ENCODE measurements around the gene NKG7.

Gene NKG7

DNA sequence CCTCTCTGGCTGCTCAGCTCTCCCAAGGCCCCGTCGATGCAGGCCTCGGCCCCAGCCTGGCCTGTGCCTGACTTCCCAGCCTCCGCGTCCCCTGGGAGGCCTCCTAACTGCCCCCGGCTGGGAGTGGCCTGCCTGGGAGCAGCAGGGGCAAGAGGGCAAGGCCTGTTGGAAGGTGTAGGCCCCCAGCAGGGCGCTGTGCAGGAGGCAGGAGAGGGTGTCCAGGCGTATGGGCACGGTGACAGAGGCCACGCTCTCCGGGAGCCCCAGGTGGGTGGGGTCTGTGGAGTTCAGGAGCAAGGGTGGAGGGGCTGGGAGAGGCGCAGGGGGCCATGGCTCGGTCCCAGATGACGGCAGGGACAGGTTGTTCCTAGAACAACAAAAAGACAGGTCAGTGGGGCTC, 16.7 kb upstream of the NKG7 start:
- DNase-seq: no peak

GRCh38 chr19:51387924-51388389, 15.5 kb upstream of the NKG7 start, which contains the start of gene LIM2:
Gene LIM2 (minus strand): TSS chr19:51387974. CDS start chr19:51387443, 531 bp downstream.
- no peak for DNase-seq

DNA sequence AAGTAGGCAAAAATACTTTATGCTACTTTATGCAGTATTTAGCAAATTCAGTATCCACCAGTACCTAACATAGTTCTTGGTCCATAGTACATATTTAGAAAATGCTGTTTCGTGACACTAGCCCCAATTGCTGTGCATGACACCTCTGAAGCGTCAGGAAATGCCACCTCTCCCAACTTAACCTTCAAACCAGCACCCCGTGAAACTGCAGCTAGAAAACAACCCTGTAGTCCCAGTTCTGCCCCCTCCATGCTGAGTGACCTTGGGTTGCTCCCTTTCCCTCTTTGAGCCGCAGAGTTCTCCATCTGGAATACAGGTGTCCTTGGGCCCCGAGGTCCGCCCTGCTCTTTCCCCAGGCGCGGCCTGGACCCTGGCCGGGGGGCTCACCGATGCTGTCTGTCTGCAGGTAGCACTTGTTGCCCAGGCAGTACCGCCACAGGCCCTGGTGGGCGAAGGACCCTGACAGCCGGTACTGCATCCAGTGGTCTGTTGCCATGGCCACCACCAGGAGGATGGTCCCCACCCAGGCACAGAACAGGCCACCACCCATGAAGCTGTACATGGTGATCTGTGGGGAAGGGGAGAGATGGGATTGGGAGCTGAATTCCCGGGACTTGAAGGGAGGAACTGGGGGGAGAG, 14.5 kb upstream of the NKG7 start:
- DNase-seq: no peak

- no peak for DNase-seq
These were observed 9.6 kb upstream of the NKG7 start for GRCh38 chr19:51382004-51382403.

- no peak for DNase-seq
These were observed 7.9 kb upstream of the NKG7 start for GRCh38 chr19:51380379-51380778.

- DNase-seq: no peak
These were observed 5.0 kb upstream of the NKG7 start for GRCh38 chr19:51377422-51377821.

DNA sequence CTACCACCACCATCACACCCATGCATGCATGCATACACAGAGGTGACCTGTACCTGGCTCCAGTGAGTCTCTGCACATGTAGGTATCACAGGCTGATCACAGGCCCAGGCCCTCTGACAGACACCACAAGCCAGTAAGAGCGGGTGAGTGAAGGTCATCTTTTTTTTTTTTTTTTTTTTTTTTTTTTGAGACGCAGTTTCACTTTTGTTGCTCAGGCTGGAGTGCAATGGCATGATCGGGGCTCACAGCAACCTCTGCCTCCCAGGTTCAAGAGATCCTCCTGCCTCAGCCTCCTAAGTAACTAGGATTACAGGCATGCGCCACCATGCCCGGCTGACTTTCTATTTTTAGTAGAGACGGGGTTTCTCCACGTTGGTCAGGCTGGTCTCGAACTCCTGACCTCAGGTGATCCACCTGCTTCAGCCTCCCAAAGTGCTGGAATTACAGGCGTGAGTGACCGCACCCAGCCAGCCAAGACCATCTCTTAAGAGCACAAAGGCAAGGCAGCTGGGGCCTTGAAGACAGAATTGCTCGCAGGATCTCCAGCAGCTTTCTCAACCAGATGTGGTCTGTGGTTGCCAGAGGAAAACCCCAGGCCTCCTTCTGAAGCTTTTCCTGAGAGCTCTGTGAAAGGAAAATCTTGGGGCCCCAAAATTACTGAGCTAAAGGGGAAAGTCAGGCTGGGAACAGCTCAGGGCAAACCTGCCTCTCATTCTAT, 3.2 kb upstream of the NKG7 start:
- DNase-seq: no peak

DNA sequence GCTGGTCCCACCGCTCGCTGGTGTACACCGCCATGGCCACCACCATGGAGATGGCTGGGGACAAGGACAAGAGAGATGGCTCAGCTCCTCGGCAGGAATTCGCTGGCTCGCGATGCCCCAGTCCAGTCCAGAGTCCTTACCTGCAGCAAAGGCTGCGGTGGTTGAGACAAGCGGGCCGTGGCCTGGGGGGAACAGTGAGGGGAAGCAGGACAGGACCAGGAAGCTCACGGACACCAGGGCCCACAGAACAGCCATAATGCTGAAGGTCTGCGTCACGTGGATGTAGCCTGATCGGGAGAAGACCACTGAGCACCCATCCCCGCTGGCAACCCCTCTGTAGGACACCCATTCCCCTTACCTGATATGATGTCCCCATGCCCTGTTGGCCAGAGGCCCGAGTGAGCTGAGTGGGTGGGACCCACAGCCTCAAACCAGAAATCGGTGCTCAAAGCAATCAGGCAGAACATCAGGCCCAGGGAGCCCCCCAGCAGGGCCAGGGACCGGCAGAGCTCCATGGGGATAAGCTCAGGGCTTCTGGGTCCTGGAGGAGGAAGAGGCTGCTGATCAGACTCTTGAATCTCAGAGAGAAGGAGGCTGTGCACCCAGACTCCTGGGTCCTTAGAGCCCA, 319 bp downstream of the NKG7 start:
- no peak for DNase-seq

- no peak for DNase-seq
These were observed 1.2 kb downstream of the NKG7 start for GRCh38 chr19:51371186-51371690.

- no peak for DNase-seq
These were observed 2.2 kb downstream of the NKG7 start for GRCh38 chr19:51370230-51370629.

DNA sequence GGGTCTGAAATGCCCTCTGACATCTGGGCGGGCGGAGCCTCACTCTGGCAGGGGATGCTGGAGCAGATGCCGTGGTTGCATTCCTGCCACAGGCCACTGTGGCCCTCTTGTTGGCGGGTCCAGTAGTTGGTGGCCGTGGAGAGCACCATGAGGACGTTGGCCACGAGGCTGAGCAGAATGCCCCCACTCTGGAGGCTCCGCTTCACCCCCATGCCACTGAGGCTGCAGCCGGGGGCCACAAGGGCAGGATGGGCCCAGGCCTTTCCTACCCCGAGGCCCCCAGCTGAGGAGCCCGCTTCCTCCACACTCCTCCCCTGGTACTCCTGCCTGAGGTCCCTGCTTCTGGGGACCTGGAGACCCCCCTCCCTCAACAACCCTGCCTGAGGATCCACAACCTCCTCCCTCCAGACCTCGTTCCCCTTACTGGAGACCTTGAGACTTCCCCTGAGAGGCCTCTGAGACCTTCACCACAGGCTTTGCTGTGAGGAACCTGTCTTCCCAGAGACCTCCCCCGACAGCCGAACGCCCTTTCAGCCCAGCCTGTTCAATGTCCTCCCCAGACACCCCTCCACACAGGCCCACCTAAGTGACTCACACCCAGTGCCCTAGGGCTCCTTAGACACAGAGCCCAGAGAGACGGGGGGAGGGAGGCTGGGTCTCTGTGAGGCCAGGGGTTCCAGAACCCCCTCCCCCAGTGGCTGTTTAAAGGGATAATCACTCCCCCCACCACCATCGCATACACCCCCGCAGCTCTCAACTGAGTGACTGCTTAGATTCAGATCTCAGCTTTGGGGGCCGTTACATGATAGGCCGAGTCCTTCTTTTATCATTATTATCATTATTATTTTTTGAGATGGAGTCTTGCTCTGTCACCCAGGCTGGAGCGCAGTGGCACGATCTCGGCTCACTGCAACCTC, 3.8 kb downstream of the NKG7 start, which contains the start of gene CLDND2:
Gene CLDND2 (minus strand): TSS at position 638 of the 917 bp plus-strand sequence. CDS start 426 bp downstream, at position 212.
- no peak for DNase-seq

DNA sequence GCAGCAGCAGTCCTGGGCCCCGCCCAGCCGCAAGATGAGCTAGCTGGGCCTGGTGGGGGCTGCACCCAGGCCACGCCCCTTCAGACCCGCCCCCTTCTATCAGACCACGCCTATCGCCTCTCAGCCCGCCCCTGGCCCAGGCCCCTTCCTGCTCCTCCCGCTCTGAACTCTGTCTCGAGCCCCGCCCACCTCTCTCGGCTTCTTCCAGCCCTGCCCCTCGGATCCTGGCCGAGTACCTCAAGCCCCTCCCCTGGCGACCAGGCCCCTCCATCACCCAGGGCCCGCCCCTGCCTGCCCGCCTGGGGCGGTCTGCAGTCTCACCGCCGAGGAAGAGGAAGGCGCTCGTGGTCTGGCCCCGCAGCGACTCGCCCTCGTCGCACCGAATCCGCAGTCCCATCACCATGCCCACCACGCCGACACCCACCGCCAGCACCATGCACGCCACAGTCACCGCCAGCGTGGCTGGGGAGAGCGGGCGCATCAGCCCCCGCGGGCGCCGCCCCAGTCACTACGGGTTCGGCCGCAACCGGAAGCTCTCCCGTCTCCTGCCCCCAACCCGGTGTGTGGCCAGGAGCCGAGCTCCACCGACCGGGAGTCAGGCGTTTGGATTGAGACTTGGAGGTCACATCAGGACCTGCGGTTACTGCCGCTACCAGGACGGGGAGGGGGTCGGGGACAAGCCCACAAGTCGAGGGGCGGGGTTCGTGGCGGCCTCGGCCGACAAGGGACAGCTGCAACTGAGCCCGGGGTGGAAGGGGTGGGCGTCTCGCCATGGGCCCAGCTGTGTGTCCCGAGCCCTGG, 4.7 kb downstream of the NKG7 start:
- peak; percentile 100 for DNase-seq

- no peak for DNase-seq
These were observed 5.2 kb downstream of the NKG7 start for GRCh38 chr19:51367255-51367564.

GRCh38 chr19:51366389-51367254, 5.8 kb downstream of the NKG7 start:
- DNase-seq: peak; percentile 99

DNA sequence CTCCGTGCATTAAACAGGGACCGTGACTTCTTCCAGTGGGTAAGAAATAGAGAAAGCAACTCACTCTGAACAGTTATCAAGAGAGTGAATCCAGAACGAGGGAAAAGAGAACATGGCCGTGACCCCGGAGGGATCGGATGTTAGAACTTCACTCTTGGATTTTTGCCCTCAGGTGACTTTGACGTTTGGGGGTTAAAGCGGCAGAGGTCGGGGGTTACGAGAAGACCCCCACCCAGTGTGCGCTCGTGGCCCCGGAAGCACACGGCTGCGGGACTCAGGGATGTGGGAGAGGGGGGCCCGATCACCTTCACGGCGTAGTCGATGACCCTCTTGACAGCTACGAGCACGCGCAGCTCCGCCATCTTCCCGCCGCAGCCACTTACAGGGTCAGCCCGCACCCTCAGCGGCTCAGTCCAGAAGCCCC, 6.5 kb downstream of the NKG7 start, which contains the start of gene ETFB:
Gene ETFB (minus strand): TSS at position 424 of the 424 bp plus-strand sequence. CDS start 62 bp downstream, at position 362.
- DNase-seq: no peak

- no peak for DNase-seq
These were observed 7.1 kb downstream of the NKG7 start for GRCh38 chr19:51365211-51365964.

GRCh38 chr19:51364200-51365106, 8.0 kb downstream of the NKG7 start:
- no peak for DNase-seq

DNA sequence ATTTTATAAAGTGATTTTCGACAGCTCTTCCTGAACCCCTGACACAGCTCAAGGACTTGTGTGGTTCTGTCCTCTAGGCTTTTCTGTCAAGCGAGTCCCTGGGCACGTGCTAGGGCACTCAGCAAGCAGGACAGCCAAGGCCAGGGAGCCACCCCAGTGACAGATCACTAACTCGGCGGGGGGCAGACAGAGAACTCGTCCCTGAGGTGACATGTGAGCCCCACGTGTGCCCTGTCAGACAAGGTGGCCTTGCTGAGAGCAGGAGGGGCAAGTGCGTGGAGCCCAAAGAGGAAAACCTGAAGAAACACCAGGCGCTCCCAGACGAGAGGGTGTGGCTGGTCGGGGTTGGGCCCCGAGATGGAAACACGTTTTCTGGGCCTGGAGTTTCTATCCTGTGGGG, 11.2 kb downstream of the NKG7 start:
- no peak for DNase-seq

DNA sequence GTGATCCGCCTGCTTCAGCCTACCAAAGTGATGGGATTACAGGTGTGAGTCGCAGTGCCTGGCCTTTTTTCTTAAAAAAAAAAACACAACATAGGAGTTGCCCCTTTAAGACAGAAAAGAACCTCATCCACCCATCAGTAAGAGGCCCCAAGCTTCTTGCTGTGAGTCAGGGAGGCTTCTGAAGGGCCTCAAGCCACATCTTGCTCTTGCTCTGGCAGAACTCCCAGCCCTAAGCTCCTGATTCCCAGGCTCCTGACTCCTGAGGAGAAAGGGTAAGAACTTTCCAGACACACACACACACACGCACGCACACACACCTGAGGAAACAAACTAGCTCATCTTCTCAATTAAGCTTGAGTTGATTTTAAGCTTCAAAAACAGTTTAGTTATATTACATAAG, 13.2 kb downstream of the NKG7 start:
- DNase-seq: no peak
